Measurements from ENCODE around the gene OXTR. TPM values are rescaled to one million over a fixed set of nuclear protein-coding genes. Genes with fewer than 3 reads are reported as not detected.

OXTR gene
- total RNA-seq, 1 donor from 2014 or later, result 0.70 TPM

Other genes starting within 250 kb of the OXTR start
- 0.19 TPM in 1 of 2 replicates, not detected in the other for gene SSUH2, start 124.8 kb downstream of the OXTR start, total RNA-seq
- gene CAV3, start 35.8 kb downstream of the OXTR start, total RNA-seq, result not detected in 2 replicates
- 52.8 and 55.1 TPM in 2 replicates for gene RAD18, start 193.9 kb upstream of the OXTR start, total RNA-seq

Data from activated CD4-positive, alpha-beta T cell treated with anti-CD3 and anti-CD28 coated beads, Interleukin-2, amount 10 ng/mL, durations not matched to agents 24 days and 14 days (primary cell).